SK-N-SH treated with all-trans-retinoic acid at 6 μM for 48 hours (cell line): ENCODE measurements around the gene MAPK4.

Experiments
- ATAC-seq: fragments of 200-7000 bp; cut with Tn5 transposase; 3 replicates; pipeline ENCODE4 v1.9.1; 2020; ENCODE audit warnings: mild to moderate bottlenecking, moderate library complexity
- ARNTL ChIP-seq: fragments of 450-650 bp; formaldehyde crosslinking; IDR thresholded peaks from 2 replicates; pipeline ENCODE4 v1.5.0; 2020; ENCODE audit warnings: low read depth, mild to moderate bottlenecking, moderate library complexity, borderline replicate concordance
- BACH2 ChIP-seq: fragments of 250-450 bp; sonication (Bioruptor Pico); IDR thresholded peaks from 2 replicates; pipeline ENCODE4 v1.9.0; 2021; ENCODE audit warnings: mild to moderate bottlenecking, borderline replicate concordance
- CSDC2 ChIP-seq: fragments of 250-450 bp; sonication (Bioruptor Pico); IDR thresholded peaks from 2 replicates; pipeline ENCODE4 v1.5.0; 2020; ENCODE audit warnings: mild to moderate bottlenecking, moderate library complexity
- ESRRG ChIP-seq: fragments of 250-450 bp; sonication (Bioruptor Pico); IDR thresholded peaks from 2 replicates; pipeline ENCODE4 v1.6.1; 2021; ENCODE audit warnings: mild to moderate bottlenecking
- GLIS3 ChIP-seq: fragments of 250-450 bp; sonication (Bioruptor Pico); IDR thresholded peaks from 2 replicates; pipeline ENCODE4 v1.5.0; 2020; ENCODE audit warnings: mild to moderate bottlenecking, moderate library complexity
- ISL1 ChIP-seq: fragments of 250-450 bp; sonication (Bioruptor Pico); IDR thresholded peaks from 2 replicates; pipeline ENCODE4 v2.1.2; 2022; ENCODE audit warnings: mild to moderate bottlenecking, moderate library complexity
- OSR1 ChIP-seq: fragments of 250-450 bp; sonication (Bioruptor Pico); IDR thresholded peaks from 2 replicates; pipeline ENCODE4 v1.8.0; 2022; ENCODE audit warnings: moderate library complexity, mild to moderate bottlenecking, inconsistent platforms
- PPARA ChIP-seq: fragments of 250-450 bp; sonication (Bioruptor Pico); IDR thresholded peaks from 2 replicates; pipeline ENCODE4 v1.5.0; 2020; ENCODE audit warnings: mild to moderate bottlenecking, borderline replicate concordance
- RARB ChIP-seq: fragments of 250-450 bp; sonication (Bioruptor Pico); IDR thresholded peaks from 2 replicates; pipeline ENCODE4 v1.8.0; 2021; ENCODE audit warnings: mild to moderate bottlenecking, moderate library complexity
- SNAI2 ChIP-seq: fragments of 250-450 bp; sonication (Bioruptor Pico); IDR thresholded peaks from 2 replicates; pipeline ENCODE4 v1.5.0; 2020; ENCODE audit warnings: mild to moderate bottlenecking, moderate library complexity
- TCF4 ChIP-seq: fragments of 250-450 bp; sonication (Bioruptor Pico); IDR thresholded peaks from 2 replicates; pipeline ENCODE4 v1.8.0; 2021; ENCODE audit warnings: mild to moderate bottlenecking, moderate library complexity, borderline replicate concordance
- TOX ChIP-seq: fragments of 250-450 bp; sonication (Bioruptor Pico); IDR thresholded peaks from 2 replicates; pipeline ENCODE4 v1.8.0; 2021; ENCODE audit warnings: mild to moderate bottlenecking, moderate library complexity, borderline replicate concordance
- ZC3H10 ChIP-seq: fragments of 250-450 bp; sonication (Bioruptor Pico); IDR thresholded peaks from 2 replicates; pipeline ENCODE4 v1.5.1; 2021; ENCODE audit warnings: mild to moderate bottlenecking, moderate library complexity
- ZFP3 ChIP-seq: fragments of 250-450 bp; sonication (Bioruptor Pico); IDR thresholded peaks from 2 replicates; pipeline ENCODE4 v1.5.0; 2020; ENCODE audit warnings: mild to moderate bottlenecking, moderate library complexity
- ZFP30 ChIP-seq: fragments of 450-650 bp; formaldehyde crosslinking; IDR thresholded peaks from 2 replicates; pipeline ENCODE4 v1.5.0; 2022; ENCODE audit warnings: mild to moderate bottlenecking, moderate library complexity
- ZNF565 ChIP-seq: fragments of 450-650 bp; formaldehyde crosslinking; conservative IDR thresholded peaks from 2 replicates; pipeline ENCODE4 v1.5.0; 2020; ENCODE audit warnings: low read depth, mild to moderate bottlenecking, moderate library complexity
- ZNF70 ChIP-seq: fragments of 450-650 bp; formaldehyde crosslinking; IDR thresholded peaks from 2 replicates; pipeline ENCODE4 v1.5.0; 2020; ENCODE audit warnings: mild to moderate bottlenecking, moderate library complexity
- ZNF8 ChIP-seq: fragments of 450-650 bp; formaldehyde crosslinking; IDR thresholded peaks from 2 replicates; pipeline ENCODE4 v1.5.0; 2020; ENCODE audit warnings: mild to moderate bottlenecking, moderate library complexity
- TF ChIP-seq, protein P1 (sequence below): fragments of 250-450 bp; sonication (Bioruptor Pico); IDR thresholded peaks from 2 replicates; pipeline ENCODE4 v1.5.1; 2020; ENCODE audit warnings: low read depth, mild to moderate bottlenecking, moderate library complexity
- TF ChIP-seq, protein P2 (sequence below): fragments of 250-450 bp; sonication (Bioruptor Pico); IDR thresholded peaks from 2 replicates; pipeline ENCODE4 v1.8.0; 2021; ENCODE audit warnings: low read depth, mild to moderate bottlenecking, moderate library complexity, borderline replicate concordance
- TF ChIP-seq, protein P3 (sequence below): fragments of 250-450 bp; sonication (Bioruptor Pico); IDR thresholded peaks from 2 replicates; pipeline ENCODE4 v1.5.1; 2021; ENCODE audit warnings: mild to moderate bottlenecking, moderate library complexity
- TF ChIP-seq, protein P4 (sequence below): fragments of 250-450 bp; sonication (Bioruptor Pico); IDR thresholded peaks from 2 replicates; pipeline ENCODE4 v1.5.0; 2020; ENCODE audit warnings: mild to moderate bottlenecking, moderate library complexity
- TF ChIP-seq, protein P5 (sequence below): fragments of 250-450 bp; sonication (Bioruptor Pico); IDR thresholded peaks from 2 replicates; pipeline ENCODE4 v1.8.0; 2020; ENCODE audit warnings: mild to moderate bottlenecking, moderate library complexity, borderline replicate concordance

The MAPK4 gene

DNA sequence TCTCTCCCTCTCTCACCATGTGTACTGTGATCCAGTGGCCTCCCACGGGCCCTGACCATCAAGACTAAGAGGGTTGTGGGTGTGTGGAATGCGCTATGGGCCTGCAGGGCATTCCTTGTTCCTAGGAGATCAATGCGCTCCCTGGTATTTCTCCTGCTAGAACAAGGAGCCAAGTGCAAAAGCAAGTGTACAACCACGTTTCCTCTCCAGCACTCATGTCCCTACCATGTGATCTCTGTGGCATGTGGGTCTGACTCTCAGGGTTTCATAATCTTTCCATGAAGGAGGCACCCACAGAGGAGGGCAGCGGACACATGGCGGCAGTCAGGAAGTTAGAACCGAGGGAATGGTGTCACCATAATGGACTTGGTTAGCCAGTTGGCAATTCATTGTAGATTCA lies 91.4 kb downstream of the MAPK4 start:
- ATAC-seq, result no peak
- TF ChIP-seq, protein P1, sequence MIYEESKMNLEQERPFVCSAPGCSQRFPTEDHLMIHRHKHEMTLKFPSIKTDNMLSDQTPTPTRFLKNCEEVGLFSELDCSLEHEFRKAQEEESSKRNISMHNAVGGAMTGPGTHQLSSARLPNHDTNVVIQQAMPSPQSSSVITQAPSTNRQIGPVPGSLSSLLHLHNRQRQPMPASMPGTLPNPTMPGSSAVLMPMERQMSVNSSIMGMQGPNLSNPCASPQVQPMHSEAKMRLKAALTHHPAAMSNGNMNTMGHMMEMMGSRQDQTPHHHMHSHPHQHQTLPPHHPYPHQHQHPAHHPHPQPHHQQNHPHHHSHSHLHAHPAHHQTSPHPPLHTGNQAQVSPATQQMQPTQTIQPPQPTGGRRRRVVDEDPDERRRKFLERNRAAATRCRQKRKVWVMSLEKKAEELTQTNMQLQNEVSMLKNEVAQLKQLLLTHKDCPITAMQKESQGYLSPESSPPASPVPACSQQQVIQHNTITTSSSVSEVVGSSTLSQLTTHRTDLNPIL (CRISPR knock-in tag), result no peak
- no peak for TF ChIP-seq ZNF565 (CRISPR knock-in tag)
- TF ChIP-seq TOX (CRISPR knock-in tag), result no peak
- no peak for TF ChIP-seq RARB (CRISPR knock-in tag)
- no peak for TF ChIP-seq BACH2 (CRISPR knock-in tag)
- TF ChIP-seq ESRRG (CRISPR knock-in tag), result no peak
- TF ChIP-seq TCF4, result no peak
- no peak for TF ChIP-seq ZNF8
- no peak for TF ChIP-seq ZC3H10 (CRISPR knock-in tag)
- no peak for TF ChIP-seq ZFP30 (CRISPR knock-in tag)
- TF ChIP-seq ARNTL, result no peak
- TF ChIP-seq ZFP3 (CRISPR knock-in tag), result no peak
- no peak for TF ChIP-seq GLIS3
- TF ChIP-seq, all 23 proteins: peak for 0

DNA sequence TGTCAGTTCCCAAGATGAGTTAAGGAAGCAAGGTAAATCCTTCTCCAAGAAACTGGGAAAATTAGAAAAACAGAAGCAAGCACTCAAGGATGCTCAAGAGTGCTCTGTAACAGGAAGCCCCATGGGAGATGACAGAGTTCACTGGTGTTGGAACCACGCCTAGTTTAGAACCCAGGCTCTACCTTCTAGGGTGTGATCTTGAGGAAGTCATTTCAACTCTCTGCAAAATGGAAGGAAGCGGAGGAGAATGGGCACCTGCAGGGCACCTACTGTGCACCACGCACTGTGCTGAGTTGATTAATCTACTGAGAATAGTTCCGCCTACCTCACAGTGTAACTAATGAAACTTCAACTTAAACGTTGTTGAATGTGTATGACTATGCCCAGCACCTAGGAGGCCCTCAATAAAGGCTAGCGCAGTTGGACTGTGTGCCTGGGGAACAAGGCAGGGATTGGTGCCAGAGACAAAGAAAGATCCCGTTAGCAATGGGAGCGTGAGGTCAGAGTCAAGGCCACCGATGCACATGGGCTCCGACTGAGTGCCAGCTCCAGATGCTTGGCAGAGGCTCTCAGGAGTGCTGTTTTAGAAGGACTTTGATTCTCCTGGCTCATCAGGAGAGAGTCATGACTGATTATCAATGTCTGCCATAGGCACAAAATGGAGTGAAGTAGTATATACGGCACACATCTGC lies 93.7 kb downstream of the MAPK4 start:
- ATAC-seq, result no peak
- TF ChIP-seq TCF4, result no peak
- TF ChIP-seq ZC3H10 (CRISPR knock-in tag), result no peak
- no peak for TF ChIP-seq PPARA (CRISPR knock-in tag)
- TF ChIP-seq, protein P2, sequence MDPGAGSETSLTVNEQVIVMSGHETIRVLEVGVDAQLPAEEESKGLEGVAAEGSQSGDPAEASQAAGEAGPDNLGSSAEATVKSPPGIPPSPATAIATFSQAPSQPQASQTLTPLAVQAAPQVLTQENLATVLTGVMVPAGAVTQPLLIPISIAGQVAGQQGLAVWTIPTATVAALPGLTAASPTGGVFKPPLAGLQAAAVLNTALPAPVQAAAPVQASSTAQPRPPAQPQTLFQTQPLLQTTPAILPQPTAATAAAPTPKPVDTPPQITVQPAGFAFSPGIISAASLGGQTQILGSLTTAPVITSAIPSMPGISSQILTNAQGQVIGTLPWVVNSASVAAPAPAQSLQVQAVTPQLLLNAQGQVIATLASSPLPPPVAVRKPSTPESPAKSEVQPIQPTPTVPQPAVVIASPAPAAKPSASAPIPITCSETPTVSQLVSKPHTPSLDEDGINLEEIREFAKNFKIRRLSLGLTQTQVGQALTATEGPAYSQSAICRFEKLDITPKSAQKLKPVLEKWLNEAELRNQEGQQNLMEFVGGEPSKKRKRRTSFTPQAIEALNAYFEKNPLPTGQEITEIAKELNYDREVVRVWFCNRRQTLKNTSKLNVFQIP (CRISPR knock-in tag), result no peak
- no peak for TF ChIP-seq ZNF565 (CRISPR knock-in tag)
- TF ChIP-seq TOX (CRISPR knock-in tag), result no peak
- TF ChIP-seq, protein P1 (CRISPR knock-in tag), result no peak
- TF ChIP-seq CSDC2 (CRISPR knock-in tag), result no peak
- TF ChIP-seq, protein P3, sequence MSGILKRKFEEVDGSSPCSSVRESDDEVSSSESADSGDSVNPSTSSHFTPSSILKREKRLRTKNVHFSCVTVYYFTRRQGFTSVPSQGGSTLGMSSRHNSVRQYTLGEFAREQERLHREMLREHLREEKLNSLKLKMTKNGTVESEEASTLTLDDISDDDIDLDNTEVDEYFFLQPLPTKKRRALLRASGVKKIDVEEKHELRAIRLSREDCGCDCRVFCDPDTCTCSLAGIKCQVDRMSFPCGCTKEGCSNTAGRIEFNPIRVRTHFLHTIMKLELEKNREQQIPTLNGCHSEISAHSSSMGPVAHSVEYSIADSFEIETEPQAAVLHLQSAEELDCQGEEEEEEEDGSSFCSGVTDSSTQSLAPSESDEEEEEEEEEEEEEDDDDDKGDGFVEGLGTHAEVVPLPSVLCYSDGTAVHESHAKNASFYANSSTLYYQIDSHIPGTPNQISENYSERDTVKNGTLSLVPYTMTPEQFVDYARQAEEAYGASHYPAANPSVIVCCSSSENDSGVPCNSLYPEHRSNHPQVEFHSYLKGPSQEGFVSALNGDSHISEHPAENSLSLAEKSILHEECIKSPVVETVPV (CRISPR knock-in tag), result no peak
- TF ChIP-seq SNAI2 (CRISPR knock-in tag), result no peak
- TF ChIP-seq, protein P4, sequence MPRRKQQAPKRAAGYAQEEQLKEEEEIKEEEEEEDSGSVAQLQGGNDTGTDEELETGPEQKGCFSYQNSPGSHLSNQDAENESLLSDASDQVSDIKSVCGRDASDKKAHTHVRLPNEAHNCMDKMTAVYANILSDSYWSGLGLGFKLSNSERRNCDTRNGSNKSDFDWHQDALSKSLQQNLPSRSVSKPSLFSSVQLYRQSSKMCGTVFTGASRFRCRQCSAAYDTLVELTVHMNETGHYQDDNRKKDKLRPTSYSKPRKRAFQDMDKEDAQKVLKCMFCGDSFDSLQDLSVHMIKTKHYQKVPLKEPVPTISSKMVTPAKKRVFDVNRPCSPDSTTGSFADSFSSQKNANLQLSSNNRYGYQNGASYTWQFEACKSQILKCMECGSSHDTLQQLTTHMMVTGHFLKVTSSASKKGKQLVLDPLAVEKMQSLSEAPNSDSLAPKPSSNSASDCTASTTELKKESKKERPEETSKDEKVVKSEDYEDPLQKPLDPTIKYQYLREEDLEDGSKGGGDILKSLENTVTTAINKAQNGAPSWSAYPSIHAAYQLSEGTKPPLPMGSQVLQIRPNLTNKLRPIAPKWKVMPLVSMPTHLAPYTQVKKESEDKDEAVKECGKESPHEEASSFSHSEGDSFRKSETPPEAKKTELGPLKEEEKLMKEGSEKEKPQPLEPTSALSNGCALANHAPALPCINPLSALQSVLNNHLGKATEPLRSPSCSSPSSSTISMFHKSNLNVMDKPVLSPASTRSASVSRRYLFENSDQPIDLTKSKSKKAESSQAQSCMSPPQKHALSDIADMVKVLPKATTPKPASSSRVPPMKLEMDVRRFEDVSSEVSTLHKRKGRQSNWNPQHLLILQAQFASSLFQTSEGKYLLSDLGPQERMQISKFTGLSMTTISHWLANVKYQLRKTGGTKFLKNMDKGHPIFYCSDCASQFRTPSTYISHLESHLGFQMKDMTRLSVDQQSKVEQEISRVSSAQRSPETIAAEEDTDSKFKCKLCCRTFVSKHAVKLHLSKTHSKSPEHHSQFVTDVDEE, result no peak
- TF ChIP-seq ISL1 (CRISPR knock-in tag), result no peak
- TF ChIP-seq OSR1 (CRISPR knock-in tag), result no peak
- no peak for TF ChIP-seq RARB (CRISPR knock-in tag)
- no peak for TF ChIP-seq ZNF70 (CRISPR knock-in tag)
- TF ChIP-seq, protein P5, sequence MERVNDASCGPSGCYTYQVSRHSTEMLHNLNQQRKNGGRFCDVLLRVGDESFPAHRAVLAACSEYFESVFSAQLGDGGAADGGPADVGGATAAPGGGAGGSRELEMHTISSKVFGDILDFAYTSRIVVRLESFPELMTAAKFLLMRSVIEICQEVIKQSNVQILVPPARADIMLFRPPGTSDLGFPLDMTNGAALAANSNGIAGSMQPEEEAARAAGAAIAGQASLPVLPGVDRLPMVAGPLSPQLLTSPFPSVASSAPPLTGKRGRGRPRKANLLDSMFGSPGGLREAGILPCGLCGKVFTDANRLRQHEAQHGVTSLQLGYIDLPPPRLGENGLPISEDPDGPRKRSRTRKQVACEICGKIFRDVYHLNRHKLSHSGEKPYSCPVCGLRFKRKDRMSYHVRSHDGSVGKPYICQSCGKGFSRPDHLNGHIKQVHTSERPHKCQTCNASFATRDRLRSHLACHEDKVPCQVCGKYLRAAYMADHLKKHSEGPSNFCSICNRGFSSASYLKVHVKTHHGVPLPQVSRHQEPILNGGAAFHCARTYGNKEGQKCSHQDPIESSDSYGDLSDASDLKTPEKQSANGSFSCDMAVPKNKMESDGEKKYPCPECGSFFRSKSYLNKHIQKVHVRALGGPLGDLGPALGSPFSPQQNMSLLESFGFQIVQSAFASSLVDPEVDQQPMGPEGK (CRISPR knock-in tag), result no peak
- TF ChIP-seq, all 23 proteins: peak for 0
